ENCODE results near the gene TIMM8B. TPM values are rescaled to one million over a fixed set of nuclear protein-coding genes. Genes with fewer than 3 reads are reported as not detected.
"Not testable (repeated sequence)": the region's sequence is repeated elsewhere in the genome, so short reads cannot be mapped to it uniquely, and the experiment has no call there.

TIMM8B gene
- polyA plus RNA-seq, 3 donors: 27.9 to 160 (median 143) TPM

GRCh38 chr11:112050721-112051120, 35.8 kb downstream of the TIMM8B start:
- H2AFZ ChIP-seq (ENCODE audit: insufficient read depth, low read depth, low read length, poor library complexity, severe bottlenecking): no peak overlapping the region
- no peaks in the 10 kb centered on the region for H3K79me2 ChIP-seq (ENCODE audit: insufficient read depth, low read length)
- no peaks in the 10 kb centered on the region for H4K20me1 ChIP-seq (ENCODE audit: insufficient read depth, low read length)
- no peak overlapping the region for H3K9ac ChIP-seq (ENCODE audit: insufficient read depth, low read length, poor library complexity, severe bottlenecking)
- H3K9me3 Mint-ChIP-seq: peaks cover 0 to 4% (median 0%) of the 10 kb centered on the region in 7 donors
- H3K27me3 ChIP-seq (ENCODE audit: control insufficient read depth in 2 of 2, insufficient read depth in 2 of 2, low read length in 2 of 2): no peaks in the 10 kb centered on the region
- no peaks in the 10 kb centered on the region for H3K9me3 ChIP-seq (replicated peaks in 1 of 2; ENCODE audit: control insufficient read depth in 1 of 2, insufficient read depth in 1 of 2, low read length in 2 of 2)
- peaks cover 9 to 12% of the 10 kb centered on the region in 2 donors for H3K4me1 ChIP-seq (ENCODE audit: control insufficient read depth in 1 of 2, insufficient read depth in 2 of 2, low read length in 2 of 2)
- H3K4me3 ChIP-seq (replicated peaks in 1 of 3; ENCODE audit: low read depth in 2 of 3, low read length in 3 of 3): no peak overlapping the region
- no peak for TF ChIP-seq CTCF (IDR thresholded peaks at IDR 0.05)
- H3K4me1 Mint-ChIP-seq: peaks cover 22% of the 10 kb centered on the region
- DNase-seq: no peak
- H3K4me2 ChIP-seq (replicated peaks; ENCODE audit: extremely low read depth, low read length, poor library complexity, severe bottlenecking): no peak overlapping the region
- peaks cover 0 to 2% (median 0%) of the 10 kb centered on the region in 3 donors for H3K27me3 Mint-ChIP-seq (ENCODE audit: low read depth in 3 of 3)
- peaks cover 59 to 80% of the 10 kb centered on the region in 2 donors for H3K36me3 Mint-ChIP-seq
- peak overlapping the region in 4 of 7 donors; percentile 4 to 45 (median 12) for H3K27ac Mint-ChIP-seq
- peak overlapping the region in 1 of 2 donors; percentile 36 for H3K27ac ChIP-seq (ENCODE audit: low read depth in 1 of 2, low read length in 2 of 2)
- H3K4me3 Mint-ChIP-seq: no peak overlapping the region
- intact Hi-C loops (cut with micrococcal nuclease): no loop called here
- WGBS (ENCODE audit: insufficient coverage): no CpG with 5 or more reads among the region's 3 CpGs
- peaks cover 38 to 54% of the 10 kb centered on the region in 2 donors for H3K36me3 ChIP-seq (replicated peaks in 1 of 2; ENCODE audit: control insufficient read depth in 1 of 2, insufficient read depth in 2 of 2, low read length in 2 of 2)

- no peak for TF ChIP-seq CTCF (IDR thresholded peaks at IDR 0.05)
- peaks cover 9 to 12% of the 10 kb centered on the region in 2 donors for H3K4me1 ChIP-seq (ENCODE audit: control insufficient read depth in 1 of 2, insufficient read depth in 2 of 2, low read length in 2 of 2)
- peaks cover 63 to 80% of the 10 kb centered on the region in 2 donors for H3K36me3 Mint-ChIP-seq
- intact Hi-C loops (cut with micrococcal nuclease): no loop called here
- no peaks in the 10 kb centered on the region for H3K79me2 ChIP-seq (ENCODE audit: insufficient read depth, low read length)
- no peaks in the 10 kb centered on the region for H3K9me3 ChIP-seq (replicated peaks in 1 of 2; ENCODE audit: control insufficient read depth in 1 of 2, insufficient read depth in 1 of 2, low read length in 2 of 2)
- peaks cover 22% of the 10 kb centered on the region for H3K4me1 Mint-ChIP-seq
- no peak overlapping the region for H3K4me2 ChIP-seq (replicated peaks; ENCODE audit: extremely low read depth, low read length, poor library complexity, severe bottlenecking)
- H4K20me1 ChIP-seq (ENCODE audit: insufficient read depth, low read length): no peaks in the 10 kb centered on the region
- H3K4me3 Mint-ChIP-seq: no peak overlapping the region
- no peak overlapping the region for H2AFZ ChIP-seq (ENCODE audit: insufficient read depth, low read depth, low read length, poor library complexity, severe bottlenecking)
- H3K9ac ChIP-seq (ENCODE audit: insufficient read depth, low read length, poor library complexity, severe bottlenecking): no peak overlapping the region
- no peak overlapping the region for H3K4me3 ChIP-seq (replicated peaks in 1 of 3; ENCODE audit: low read depth in 2 of 3, low read length in 3 of 3)
- no peaks in the 10 kb centered on the region for H3K9me3 Mint-ChIP-seq
- peaks cover 0 to 2% (median 0%) of the 10 kb centered on the region in 3 donors for H3K27me3 Mint-ChIP-seq (ENCODE audit: low read depth in 3 of 3)
- peaks cover 44 to 57% of the 10 kb centered on the region in 2 donors for H3K36me3 ChIP-seq (replicated peaks in 1 of 2; ENCODE audit: control insufficient read depth in 1 of 2, insufficient read depth in 2 of 2, low read length in 2 of 2)
- no peaks in the 10 kb centered on the region for H3K27me3 ChIP-seq (ENCODE audit: control insufficient read depth in 2 of 2, insufficient read depth in 2 of 2, low read length in 2 of 2)
- DNase-seq: no peak
- peak overlapping the region in 1 of 2 donors; percentile 9 for H3K27ac ChIP-seq (ENCODE audit: low read depth in 1 of 2, low read length in 2 of 2)
- no peak overlapping the region for H3K27ac Mint-ChIP-seq
- 0% methylated on average over 1 of the region's 2 CpGs for WGBS (ENCODE audit: insufficient coverage)
Measured at GRCh38 chr11:112049777-112050176, 36.8 kb downstream of the TIMM8B start.

- Histone ChIP-seq H3K4me1 (ENCODE audit: control insufficient read depth in 1 of 2, insufficient read depth in 2 of 2, low read length in 2 of 2) (peaks cover 9 to 12% of the 10 kb centered on the region in 2 donors), H3K36me3 (replicated peaks in 1 of 2; ENCODE audit: control insufficient read depth in 1 of 2, insufficient read depth in 2 of 2, low read length in 2 of 2) (peaks cover 41 to 59% of the 10 kb centered on the region in 2 donors), H3K27ac (ENCODE audit: low read depth in 1 of 2, low read length in 2 of 2) (peak overlapping the region in 1 of 2 donors; percentile 53)
- WGBS (ENCODE audit: insufficient coverage): 80% methylated on average over 1 of the region's 3 CpGs
- H3K9me3 ChIP-seq (replicated peaks in 1 of 2; ENCODE audit: control insufficient read depth in 1 of 2, insufficient read depth in 1 of 2, low read length in 2 of 2); H3K9ac ChIP-seq (ENCODE audit: insufficient read depth, low read length, poor library complexity, severe bottlenecking); DNase-seq; H3K9me3 Mint-ChIP-seq; H3K4me3 Mint-ChIP-seq; H3K4me2 ChIP-seq (replicated peaks; ENCODE audit: extremely low read depth, low read length, poor library complexity, severe bottlenecking); H3K79me2 ChIP-seq (ENCODE audit: insufficient read depth, low read length); H3K27me3 Mint-ChIP-seq (ENCODE audit: low read depth in 3 of 3); H2AFZ ChIP-seq (ENCODE audit: insufficient read depth, low read depth, low read length, poor library complexity, severe bottlenecking); H3K27me3 ChIP-seq (ENCODE audit: control insufficient read depth in 2 of 2, insufficient read depth in 2 of 2, low read length in 2 of 2); H3K4me3 ChIP-seq (replicated peaks in 1 of 3; ENCODE audit: low read depth in 2 of 3, low read length in 3 of 3); H4K20me1 ChIP-seq (ENCODE audit: insufficient read depth, low read length); intact Hi-C loops (cut with micrococcal nuclease): not testable (repeated sequence)
- peaks cover 22% of the 10 kb centered on the region for H3K4me1 Mint-ChIP-seq
- peak overlapping the region in 6 of 7 donors; percentile 47 to 84 (median 78) for H3K27ac Mint-ChIP-seq
- peaks cover 66 to 79% of the 10 kb centered on the region in 2 donors for H3K36me3 Mint-ChIP-seq
Measured at GRCh38 chr11:112048256-112048655, 38.3 kb downstream of the TIMM8B start.

Measured in CD14-positive monocyte (primary cell).